Measurements from ENCODE around the gene EFCAB12. TPM values are rescaled to one million over a fixed set of nuclear protein-coding genes. Genes with fewer than 3 reads are reported as not detected.
"Not testable (repeated sequence)": the region's sequence is repeated elsewhere in the genome, so short reads cannot be mapped to it uniquely, and the experiment has no call there.

The EFCAB12 gene
- total RNA-seq, 1 donor from 2014 or later: 0.34 TPM

- H3K4me3 Mint-ChIP-seq; intact Hi-C loops (cut with micrococcal nuclease); H3K27me3 Mint-ChIP-seq (ENCODE audit: insufficient read depth); H3K27ac Mint-ChIP-seq; DNase-seq (ENCODE audit: low spot score); H3K9me3 Mint-ChIP-seq: not testable (repeated sequence)
- H3K4me1 Mint-ChIP-seq (ENCODE audit: low read depth): peaks cover 17% of the 10 kb centered on the region
- peaks cover 18% of the 10 kb centered on the region for H3K36me3 Mint-ChIP-seq (ENCODE audit: low read depth)
These were observed 34.5 kb downstream of the EFCAB12 start for GRCh38 chr3:129393760-129394564.

- peaks cover 18% of the 10 kb centered on the region for H3K36me3 Mint-ChIP-seq (ENCODE audit: low read depth)
- intact Hi-C loops (cut with micrococcal nuclease): no loop called here
- H3K4me1 Mint-ChIP-seq (ENCODE audit: low read depth): peaks cover 12% of the 10 kb centered on the region
- no peak overlapping the region for H3K27ac Mint-ChIP-seq
- no peak for DNase-seq (ENCODE audit: low spot score)
- no peaks in the 10 kb centered on the region for H3K9me3 Mint-ChIP-seq
- no peaks in the 10 kb centered on the region for H3K27me3 Mint-ChIP-seq (ENCODE audit: insufficient read depth)
- H3K4me3 Mint-ChIP-seq: no peak overlapping the region
These were observed 35.2 kb downstream of the EFCAB12 start for GRCh38 chr3:129393271-129393670.

- not testable (repeated sequence) for H3K4me1 Mint-ChIP-seq (ENCODE audit: low read depth); DNase-seq (ENCODE audit: low spot score)
- H3K36me3 Mint-ChIP-seq (ENCODE audit: low read depth): peaks cover 27% of the 10 kb centered on the region
These were observed 36.1 kb downstream of the EFCAB12 start for GRCh38 chr3:129392106-129392887.

GRCh38 chr3:129391583-129391982 lies 36.9 kb downstream of the EFCAB12 start:
- H3K4me1 Mint-ChIP-seq (ENCODE audit: low read depth); DNase-seq (ENCODE audit: low spot score); H3K27ac Mint-ChIP-seq; H3K9me3 Mint-ChIP-seq; intact Hi-C loops (cut with micrococcal nuclease); H3K4me3 Mint-ChIP-seq; H3K27me3 Mint-ChIP-seq (ENCODE audit: insufficient read depth): not testable (repeated sequence)
- peaks cover 33% of the 10 kb centered on the region for H3K36me3 Mint-ChIP-seq (ENCODE audit: low read depth)

More at GRCh38 chr3:129392106-129392887, 36.1 kb downstream of the EFCAB12 start:
- intact Hi-C loops (cut with micrococcal nuclease); H3K27me3 Mint-ChIP-seq (ENCODE audit: insufficient read depth); H3K4me3 Mint-ChIP-seq; H3K27ac Mint-ChIP-seq; H3K9me3 Mint-ChIP-seq: not testable (repeated sequence)

GRCh38 chr3:129389572-129389937 lies 38.9 kb downstream of the EFCAB12 start:
- Mint-ChIP-seq H3K36me3 (ENCODE audit: low read depth) (peaks cover 28% of the 10 kb centered on the region), H3K27me3 (ENCODE audit: insufficient read depth) (no peaks in the 10 kb centered on the region), H3K27ac (no peak overlapping the region), H3K4me3 (no peak overlapping the region), H3K9me3 (no peaks in the 10 kb centered on the region), H3K4me1 (ENCODE audit: low read depth) (no peaks in the 10 kb centered on the region)
- no peak for DNase-seq (ENCODE audit: low spot score)
- intact Hi-C loops (cut with micrococcal nuclease): loop anchor here (10.0 kb wide), 1 partner anchor 435 kb away; no protein-coding TSS in a partner anchor

GRCh38 chr3:129388791-129389571 lies 39.5 kb downstream of the EFCAB12 start:
- H3K27ac Mint-ChIP-seq; DNase-seq (ENCODE audit: low spot score); H3K4me3 Mint-ChIP-seq; H3K27me3 Mint-ChIP-seq (ENCODE audit: insufficient read depth); H3K4me1 Mint-ChIP-seq (ENCODE audit: low read depth); H3K9me3 Mint-ChIP-seq: not testable (repeated sequence)
- intact Hi-C loops (cut with micrococcal nuclease): loop anchor here (10.0 kb wide), 1 partner anchor 436 kb away; no protein-coding TSS in a partner anchor
- H3K36me3 Mint-ChIP-seq (ENCODE audit: low read depth): peaks cover 27% of the 10 kb centered on the region

- intact Hi-C loops (cut with micrococcal nuclease): loop anchor here (10.0 kb wide), 1 partner anchor 437 kb away; no protein-coding TSS in a partner anchor
- H3K27me3 Mint-ChIP-seq (ENCODE audit: insufficient read depth): no peaks in the 10 kb centered on the region
These were observed 40.9 kb downstream of the EFCAB12 start for GRCh38 chr3:129387487-129387886.

GRCh38 chr3:129386984-129387383 lies 41.5 kb downstream of the EFCAB12 start:
- Mint-ChIP-seq H3K36me3 (ENCODE audit: low read depth) (peaks cover 24% of the 10 kb centered on the region), H3K4me1 (ENCODE audit: low read depth) (no peaks in the 10 kb centered on the region), H3K9me3 (no peaks in the 10 kb centered on the region), H3K4me3 (no peak overlapping the region), H3K27me3 (ENCODE audit: insufficient read depth) (no peaks in the 10 kb centered on the region), H3K27ac (no peak overlapping the region)
- intact Hi-C loops (cut with micrococcal nuclease): loop anchor here (10.0 kb wide), 1 partner anchor 438 kb away; no protein-coding TSS in a partner anchor
- DNase-seq (ENCODE audit: low spot score): no peak

More at GRCh38 chr3:129387487-129387886, 40.9 kb downstream of the EFCAB12 start:
- H3K4me3 Mint-ChIP-seq: no peak overlapping the region
- H3K9me3 Mint-ChIP-seq: no peaks in the 10 kb centered on the region
- DNase-seq (ENCODE audit: low spot score): no peak
- no peaks in the 10 kb centered on the region for H3K4me1 Mint-ChIP-seq (ENCODE audit: low read depth)
- H3K27ac Mint-ChIP-seq: no peak overlapping the region
- peaks cover 26% of the 10 kb centered on the region for H3K36me3 Mint-ChIP-seq (ENCODE audit: low read depth)

GRCh38 chr3:129385507-129385906 lies 42.9 kb downstream of the EFCAB12 start:
- not testable (repeated sequence) for H3K4me1 Mint-ChIP-seq (ENCODE audit: low read depth); H3K27ac Mint-ChIP-seq; H3K4me3 Mint-ChIP-seq; H3K27me3 Mint-ChIP-seq (ENCODE audit: insufficient read depth); H3K9me3 Mint-ChIP-seq; DNase-seq (ENCODE audit: low spot score)
- peaks cover 19% of the 10 kb centered on the region for H3K36me3 Mint-ChIP-seq (ENCODE audit: low read depth)
- intact Hi-C loops (cut with micrococcal nuclease): loop anchor here (10.0 kb wide), 1 partner anchor 439 kb away; no protein-coding TSS in a partner anchor

- intact Hi-C loops (cut with micrococcal nuclease): loop anchor here (10.0 kb wide), 1 partner anchor 440 kb away; no protein-coding TSS in a partner anchor
- H3K27me3 Mint-ChIP-seq (ENCODE audit: insufficient read depth): no peaks in the 10 kb centered on the region
- no peaks in the 10 kb centered on the region for H3K9me3 Mint-ChIP-seq
- DNase-seq (ENCODE audit: low spot score): no peak
- no peaks in the 10 kb centered on the region for H3K4me1 Mint-ChIP-seq (ENCODE audit: low read depth)
- H3K4me3 Mint-ChIP-seq: no peak overlapping the region
- no peak overlapping the region for H3K27ac Mint-ChIP-seq
- H3K36me3 Mint-ChIP-seq (ENCODE audit: low read depth): peaks cover 22% of the 10 kb centered on the region
These were observed 43.7 kb downstream of the EFCAB12 start for GRCh38 chr3:129384594-129385323.

- not testable (repeated sequence) for H3K4me1 Mint-ChIP-seq (ENCODE audit: low read depth); H3K27ac Mint-ChIP-seq; H3K27me3 Mint-ChIP-seq (ENCODE audit: insufficient read depth); DNase-seq (ENCODE audit: low spot score); H3K9me3 Mint-ChIP-seq; H3K4me3 Mint-ChIP-seq
- H3K36me3 Mint-ChIP-seq (ENCODE audit: low read depth): peaks cover 22% of the 10 kb centered on the region
- intact Hi-C loops (cut with micrococcal nuclease): loop anchor here (10.0 kb wide), 1 partner anchor 441 kb away; no protein-coding TSS in a partner anchor
These were observed 44.3 kb downstream of the EFCAB12 start for GRCh38 chr3:129384103-129384502.

Measured in activated T-helper 1 cell treated with anti-CD3 and anti-CD28 coated beads, Interleukin-12 subunit alpha, Interleukin-12 subunit beta, Interleukin-2, Interleukin-4 antibody, amounts not matched to agents 30 ng/mL and 10 ng/mL and 1 ng/mL, durations not matched to agents 14 hours and 24 hours and 36 hours (primary cell).